ENCODE data around the gene GORASP1.

GORASP1 gene

DNA sequence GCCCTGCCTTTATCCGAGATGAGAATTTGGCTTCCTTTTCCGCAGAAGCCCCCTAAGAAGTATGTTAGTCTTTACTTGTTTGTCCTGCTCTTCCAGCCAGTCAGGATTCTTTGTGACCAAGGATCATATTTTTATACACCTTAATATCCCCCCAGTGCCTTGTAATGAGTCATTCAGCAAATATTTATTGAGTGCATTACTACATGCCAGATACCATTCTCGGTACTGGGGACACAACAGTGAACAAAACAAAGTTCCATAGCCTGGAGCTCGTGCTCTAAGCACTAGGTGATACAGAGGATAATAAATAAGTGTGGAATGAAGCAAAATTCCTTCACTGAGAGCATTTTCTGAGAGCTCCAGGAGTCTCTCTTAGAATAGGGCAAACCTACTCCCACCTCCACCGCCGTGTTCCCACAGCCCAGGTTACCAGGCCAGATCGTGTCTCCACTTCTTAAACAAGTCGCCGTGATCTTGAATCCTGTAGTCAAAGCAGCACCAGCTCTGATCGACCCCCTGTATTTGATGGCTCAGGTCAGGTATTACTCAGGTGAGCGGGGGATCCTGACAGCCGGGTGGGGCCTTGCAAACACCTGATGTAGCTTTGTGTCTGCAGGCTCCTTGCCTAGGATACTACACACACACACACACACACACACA is 18.5 kb upstream of the GORASP1 start:
- no peak for DNase-seq (ENCODE audit: low spot score)

DNA sequence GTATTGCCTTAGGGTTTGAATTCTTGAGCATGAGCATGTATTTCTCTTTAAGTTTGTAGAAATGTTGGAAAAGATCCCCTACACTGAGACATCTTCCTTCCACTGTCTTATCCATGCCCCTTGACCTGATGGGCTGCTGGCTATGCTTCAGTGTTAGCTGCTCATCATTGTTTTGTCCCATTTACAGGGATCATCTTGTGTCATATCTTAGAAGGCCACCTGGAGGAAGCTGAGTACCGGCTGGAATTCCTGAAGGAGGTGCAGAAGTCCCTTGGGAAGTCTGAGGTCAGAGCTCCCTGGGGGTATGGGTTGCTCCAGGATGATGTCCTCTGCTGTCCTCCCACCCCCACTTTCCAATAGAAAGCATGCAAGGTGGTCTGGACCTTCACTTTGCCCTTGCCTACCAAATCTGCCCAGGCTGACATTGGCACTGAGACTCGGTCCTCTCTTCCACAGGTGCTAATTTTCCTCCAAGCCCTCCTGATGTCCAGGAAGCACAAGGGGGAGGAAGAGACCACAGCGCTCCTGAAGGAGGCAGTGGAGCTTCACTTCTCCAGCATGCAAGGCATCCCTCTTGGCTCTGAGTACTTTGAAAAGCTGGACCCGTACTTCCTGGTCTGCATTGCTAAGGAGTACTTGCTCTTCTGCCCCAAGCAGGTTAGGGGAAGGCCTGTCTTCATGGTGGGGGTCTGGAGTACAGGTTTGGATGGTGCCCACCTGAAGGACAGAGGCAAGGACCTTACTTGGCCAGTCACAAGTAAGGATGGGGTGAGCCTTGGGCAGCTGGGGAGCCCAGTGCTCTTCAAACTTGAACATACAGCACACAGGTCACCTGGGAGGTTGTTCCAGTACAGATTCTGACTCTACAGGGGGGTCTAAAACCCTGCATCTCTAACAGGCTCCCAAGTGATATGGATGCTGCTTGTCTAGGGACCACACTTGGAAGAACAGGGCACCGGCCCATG is 17.7 kb upstream of the GORASP1 start:
- DNase-seq (ENCODE audit: low spot score), result no peak

DNA sequence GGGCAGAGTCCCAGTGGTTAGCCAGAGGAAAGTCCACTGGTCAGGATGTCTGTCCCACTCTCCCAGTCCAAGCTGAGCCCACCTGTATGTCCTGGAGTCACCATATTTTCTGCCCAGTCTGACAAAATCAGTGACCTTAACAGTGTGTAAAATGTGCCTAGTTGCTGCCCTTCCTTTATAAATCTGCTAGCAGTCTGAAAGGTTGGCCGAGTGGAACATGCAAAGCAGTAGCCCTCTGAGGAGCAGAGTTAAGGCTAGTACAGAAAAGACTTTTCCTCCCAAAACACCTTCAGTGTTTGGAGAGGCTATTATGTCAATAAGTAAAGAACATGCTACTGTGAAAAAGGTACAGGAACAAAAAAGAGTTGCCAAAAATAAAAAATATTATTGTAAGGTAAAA is 15.4 kb upstream of the GORASP1 start:
- DNase-seq (ENCODE audit: low spot score), result no peak

DNA sequence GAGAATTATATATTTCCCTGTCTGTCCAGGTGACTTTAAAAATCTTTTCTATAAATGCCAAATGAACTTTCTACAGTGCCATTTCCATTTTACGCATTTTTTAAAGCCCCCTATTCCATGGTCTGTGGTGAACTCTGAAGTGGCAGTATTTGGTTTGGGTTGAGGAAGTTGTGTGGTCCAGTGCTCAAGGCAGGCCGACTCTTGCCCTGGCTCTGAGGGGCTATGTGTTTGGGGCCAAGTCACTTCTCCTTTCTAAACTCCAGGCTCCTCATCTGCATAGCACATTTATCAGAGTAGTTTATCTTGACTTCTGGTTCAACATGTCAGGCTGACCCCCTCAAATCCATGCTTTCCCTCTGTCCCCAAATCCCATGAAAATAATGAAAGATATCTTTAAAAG is 14.2 kb upstream of the GORASP1 start:
- DNase-seq (ENCODE audit: low spot score), result no peak

DNA sequence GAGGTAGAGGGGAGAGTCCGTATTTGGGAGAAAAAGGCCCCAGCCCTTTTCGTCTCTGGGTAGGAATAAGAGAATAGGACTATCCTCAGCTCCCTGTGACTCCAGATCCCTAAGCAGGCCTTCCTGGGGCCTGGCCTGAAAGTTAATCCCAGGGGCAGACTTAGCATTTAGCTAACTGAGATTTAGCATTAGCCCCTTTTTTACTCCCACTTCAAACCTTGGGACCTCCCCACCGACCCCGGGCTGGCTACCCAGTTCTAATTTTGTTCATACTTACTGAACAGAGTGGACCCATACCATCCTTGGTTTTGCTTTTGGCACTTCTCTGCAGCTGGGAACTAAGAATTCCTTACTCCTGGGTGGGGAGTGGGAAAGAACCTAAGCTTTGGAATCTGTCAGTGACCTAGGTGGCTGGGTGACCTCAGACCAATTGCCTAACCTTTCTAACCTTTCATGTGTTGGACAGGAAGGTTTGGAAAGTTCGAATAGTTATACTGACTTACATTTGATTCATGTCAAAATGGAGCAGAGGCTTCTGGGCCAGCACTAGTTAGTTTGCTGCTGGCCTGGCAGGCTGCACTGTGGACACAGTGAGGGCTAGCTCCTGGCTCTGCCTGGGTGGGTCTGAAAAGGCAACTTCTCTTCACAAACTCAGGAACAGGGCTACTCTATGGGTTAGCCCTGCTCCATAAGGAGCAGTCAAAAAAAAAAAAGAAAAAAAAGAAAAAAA is 11.7 kb upstream of the GORASP1 start:
- no peak for DNase-seq (ENCODE audit: low spot score)

DNA sequence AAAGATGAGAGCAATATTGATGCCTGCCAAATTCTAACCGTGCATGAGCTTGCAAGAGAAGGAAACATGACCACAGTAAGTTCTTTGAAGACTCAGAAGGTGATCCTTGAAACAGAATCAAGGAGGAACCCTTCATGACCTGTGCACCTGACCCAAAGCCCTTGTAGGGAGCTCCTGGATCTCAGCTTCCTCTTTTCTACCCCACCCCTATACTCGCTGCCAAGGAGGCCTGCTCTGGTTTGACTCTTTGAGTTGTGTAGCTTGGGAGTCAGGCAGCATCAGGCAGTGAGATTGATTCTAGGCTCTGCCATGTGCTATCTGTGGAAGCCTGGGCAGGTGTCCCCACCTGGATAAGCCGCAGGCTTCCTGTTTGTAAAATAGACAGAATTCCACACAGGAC is 10.7 kb upstream of the GORASP1 start:
- no peak for DNase-seq (ENCODE audit: low spot score)

DNA sequence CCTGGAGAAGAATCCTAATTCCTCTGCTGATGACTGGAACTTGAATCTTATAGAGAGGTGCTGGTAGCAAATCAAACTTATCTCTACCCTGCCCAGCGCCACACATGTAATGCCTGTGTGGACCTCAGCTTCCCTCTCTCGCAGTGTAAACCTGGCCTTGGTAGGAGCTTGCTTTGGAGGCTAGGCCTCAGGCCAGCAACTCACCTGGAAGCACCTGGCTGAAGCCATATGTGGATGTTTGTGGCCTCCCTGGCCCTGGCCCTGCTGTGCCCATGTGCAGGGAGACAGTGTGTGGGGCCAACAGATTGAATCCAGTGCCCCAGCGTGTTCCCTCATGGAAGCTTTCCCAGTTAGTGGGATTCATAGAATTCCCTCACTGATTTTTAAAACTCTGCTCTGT is 8.4 kb upstream of the GORASP1 start:
- no peak for DNase-seq (ENCODE audit: low spot score)

DNA sequence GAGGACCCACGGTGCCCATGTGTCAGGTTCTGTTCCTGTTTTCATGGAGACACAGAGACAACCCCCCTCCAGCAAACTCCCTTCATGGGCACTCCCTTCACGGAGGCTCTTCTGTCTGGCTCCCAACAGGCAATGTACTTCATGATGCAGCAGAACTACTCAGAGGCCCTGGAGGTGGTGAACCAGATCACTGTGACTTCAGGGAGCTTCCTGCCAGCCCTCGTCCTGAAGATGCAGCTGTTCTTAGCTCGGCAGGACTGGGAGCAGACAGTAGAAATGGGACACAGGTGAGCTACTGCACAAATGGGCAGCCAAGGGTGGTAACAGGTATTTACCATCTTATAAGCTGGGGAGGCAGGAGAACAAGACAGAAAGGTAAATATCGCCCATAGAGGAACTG is 7.0 kb upstream of the GORASP1 start:
- no peak for DNase-seq (ENCODE audit: low spot score)

DNA sequence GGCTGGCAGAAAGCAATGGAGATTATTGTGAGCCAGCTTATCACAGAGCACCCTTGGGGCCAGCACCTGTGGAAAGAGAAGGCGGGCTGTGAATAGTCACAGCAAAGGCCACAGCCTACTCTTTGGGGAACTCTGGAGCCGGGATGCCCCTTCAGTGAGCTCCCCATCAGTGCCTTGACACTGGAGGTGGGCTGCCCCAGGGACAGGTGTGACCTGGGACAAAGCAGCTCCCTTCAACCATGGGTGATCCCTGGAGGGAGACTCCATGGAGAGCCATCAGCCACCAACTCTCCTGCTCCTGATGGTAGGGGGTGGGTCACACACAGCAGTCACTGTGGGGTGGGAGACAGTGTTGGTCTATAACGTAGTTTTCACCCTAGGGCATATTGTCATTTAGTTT is 5.9 kb upstream of the GORASP1 start:
- DNase-seq (ENCODE audit: low spot score), result no peak

DNA sequence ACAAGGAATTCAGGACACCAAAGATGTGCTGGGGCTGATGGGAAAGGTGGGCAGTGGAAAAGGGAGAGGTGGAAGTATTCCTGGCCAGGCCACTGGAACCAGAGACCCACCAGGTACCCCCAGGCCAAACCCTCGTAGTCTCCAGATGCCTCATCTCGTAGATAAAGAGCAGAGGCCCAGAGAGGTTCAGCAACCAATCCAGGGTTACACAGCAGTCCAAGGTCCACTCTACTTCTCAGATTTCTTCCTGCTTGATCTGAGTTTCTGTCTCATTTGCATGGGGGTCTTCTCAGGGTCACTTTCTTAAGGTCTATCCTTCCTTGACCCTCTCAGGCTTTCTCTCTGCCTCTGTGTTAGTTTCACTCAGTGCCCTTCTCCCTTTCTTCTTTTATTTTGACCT is 5.1 kb upstream of the GORASP1 start:
- DNase-seq (ENCODE audit: low spot score), result no peak

DNA sequence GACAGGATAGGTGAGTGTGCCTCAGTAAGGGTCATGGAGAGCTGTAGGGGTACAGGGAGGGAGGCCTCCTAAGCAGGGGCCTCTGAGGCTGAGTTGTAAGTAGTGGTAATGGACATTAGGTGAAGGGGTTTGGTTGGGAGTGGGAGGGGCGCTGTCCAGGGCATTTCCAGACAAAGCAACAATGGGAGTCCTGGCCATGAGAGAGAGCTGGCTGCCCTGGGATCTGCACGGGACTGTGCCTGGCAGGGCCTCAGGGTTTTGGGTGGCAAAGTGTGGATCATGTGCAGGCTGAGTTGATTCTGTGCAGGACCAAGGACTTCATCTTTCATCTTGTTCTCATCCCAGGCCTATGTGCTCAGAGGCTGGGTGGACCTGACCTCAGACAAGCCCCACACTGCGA is 4.7 kb upstream of the GORASP1 start:
- no peak for DNase-seq (ENCODE audit: low spot score)

DNA sequence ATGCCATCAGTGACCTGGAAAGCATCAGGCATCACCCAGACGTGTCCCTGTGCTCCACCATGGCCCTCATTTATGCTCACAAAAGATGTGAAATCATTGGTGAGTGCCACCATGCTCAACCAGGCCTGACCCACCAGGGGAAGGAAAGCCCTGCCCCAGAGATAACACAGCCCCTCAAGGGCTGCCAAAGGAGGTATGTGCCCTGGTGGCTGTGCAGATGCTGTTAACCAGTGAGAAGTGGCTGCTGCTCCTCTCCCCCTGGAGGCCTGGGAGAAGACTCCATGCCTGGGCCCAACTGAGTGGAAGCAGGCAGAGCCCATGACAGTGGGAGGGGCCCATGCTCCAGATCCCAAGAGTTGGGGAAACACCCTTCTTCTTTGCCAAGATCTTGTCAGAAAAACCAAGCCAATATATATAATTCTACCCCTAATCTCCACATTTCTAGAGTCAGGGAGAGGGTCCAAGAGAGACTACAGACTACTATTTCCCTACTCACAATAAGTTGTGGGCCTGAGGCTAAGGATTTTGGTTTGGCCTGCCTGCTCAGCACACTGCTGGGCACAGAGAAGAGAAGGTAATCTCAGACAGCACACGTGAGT is 2.7 kb upstream of the GORASP1 start:
- DNase-seq (ENCODE audit: low spot score), result no peak

DNA sequence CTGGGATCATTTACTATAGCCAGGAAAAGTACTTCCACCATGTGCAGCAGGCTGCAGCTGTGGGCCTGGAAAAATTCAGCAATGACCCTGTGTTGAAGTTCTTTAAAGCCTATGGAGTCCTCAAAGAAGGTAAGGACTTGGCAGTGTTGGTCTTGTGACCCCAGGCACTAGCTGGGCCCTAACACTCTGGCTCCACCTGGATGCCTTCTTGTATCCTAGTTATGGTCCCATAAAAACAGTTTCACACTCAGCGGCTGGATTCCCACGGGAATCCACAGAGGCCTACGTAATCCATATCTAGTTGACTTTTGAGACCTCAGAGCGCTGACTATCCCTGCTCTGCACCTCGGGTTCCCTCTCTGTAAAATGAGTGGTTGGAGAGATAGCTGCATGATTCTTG is 1.7 kb upstream of the GORASP1 start:
- no peak for DNase-seq (ENCODE audit: low spot score)

DNA sequence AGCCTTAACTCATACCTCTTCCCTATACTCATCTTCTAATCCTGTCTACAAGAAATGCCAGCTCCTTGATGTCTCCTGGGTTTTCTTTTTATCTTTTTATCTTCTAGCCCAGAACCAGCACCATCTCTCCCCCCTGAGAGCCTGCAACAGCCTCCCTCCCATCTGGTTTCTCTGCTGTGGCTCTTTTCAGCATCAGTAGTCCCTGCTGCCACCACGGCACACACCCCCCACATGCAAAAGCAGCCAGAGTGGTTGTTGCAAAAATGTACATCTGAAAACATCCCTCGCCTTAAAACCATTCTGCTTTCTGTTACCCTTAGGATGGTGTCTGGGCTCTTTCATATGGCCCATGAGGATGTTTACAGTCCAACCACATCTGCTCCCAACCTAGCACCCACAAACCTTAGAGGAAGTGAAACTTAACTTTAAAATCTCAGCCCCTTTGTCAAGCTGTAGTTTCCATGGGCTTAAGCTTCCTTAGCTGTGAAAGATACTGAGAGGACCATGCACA is 828 bp upstream of the GORASP1 start:
- no peak for DNase-seq (ENCODE audit: low spot score)

DNA sequence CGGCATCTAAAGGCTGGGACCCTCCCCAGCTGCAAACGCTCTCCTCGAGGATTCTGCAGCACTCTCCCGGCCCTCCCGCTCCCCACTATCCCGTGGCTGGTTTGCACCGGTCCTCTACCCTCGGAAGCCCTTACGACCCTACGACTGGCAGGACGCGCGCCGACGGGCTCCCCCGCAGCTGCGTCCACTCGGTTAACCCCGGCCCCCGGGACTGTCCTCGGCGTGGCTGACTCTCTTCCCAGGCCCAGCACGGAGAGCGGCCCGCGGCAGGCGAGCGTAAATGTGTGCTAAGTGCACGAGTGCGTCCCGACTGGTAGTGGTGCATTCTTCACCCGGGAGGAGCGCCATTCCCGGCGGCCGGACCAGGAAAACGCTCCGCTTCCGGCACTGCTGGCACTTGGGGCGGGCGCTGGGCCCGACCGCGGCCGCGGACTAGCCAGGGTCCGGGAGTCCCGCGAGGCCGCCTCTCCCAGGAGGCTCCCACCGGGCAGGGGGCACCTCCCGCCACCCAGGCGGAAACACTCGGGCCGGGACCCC is 508 bp downstream of the GORASP1 start:
- DNase-seq (ENCODE audit: low spot score), result peak; percentile 73

DNA sequence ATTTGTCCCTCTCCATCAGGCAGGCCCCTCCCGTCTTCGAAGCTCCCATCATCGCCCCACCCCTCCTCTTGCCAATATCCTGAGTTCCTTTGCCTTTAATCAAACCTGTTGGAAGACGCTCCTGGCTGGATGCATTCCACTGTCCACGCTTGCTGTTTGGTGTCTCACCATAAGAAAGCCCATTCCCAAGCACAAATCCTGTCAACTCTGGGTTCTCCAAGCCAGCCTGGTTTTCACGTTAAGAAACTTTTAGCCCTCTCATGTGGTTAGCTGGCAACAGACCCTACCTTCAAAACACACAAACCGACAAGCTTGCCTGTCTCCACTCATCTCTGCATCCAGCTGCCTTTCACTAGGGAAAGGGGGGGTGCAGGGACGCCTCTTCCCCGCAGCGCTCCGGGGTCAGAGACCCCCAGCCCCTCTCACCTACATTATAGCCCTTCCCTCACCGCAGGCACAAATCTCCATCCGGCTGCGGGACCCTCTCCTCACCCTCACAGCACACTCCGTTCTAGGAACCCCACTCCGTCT is 1.1 kb downstream of the GORASP1 start:
- peak; percentile 35 for DNase-seq (ENCODE audit: low spot score)

DNA sequence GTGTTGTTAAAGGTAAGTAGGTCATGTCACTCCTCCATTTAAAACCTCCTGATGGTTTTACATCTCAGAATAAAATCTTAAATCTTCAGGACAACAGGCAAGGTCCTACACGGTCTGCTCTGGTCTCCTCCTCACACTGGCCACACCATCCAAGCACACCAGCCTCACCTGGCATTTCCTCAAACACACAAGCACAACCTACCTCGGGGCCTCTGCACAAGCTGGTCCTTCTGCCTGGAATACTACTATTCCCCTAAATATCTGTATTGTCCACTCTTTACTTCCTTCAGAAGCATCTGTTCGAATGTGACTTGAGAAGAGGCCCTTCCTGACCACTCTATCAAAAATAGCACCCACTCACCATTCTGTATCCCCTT is 1.8 kb downstream of the GORASP1 start:
- DNase-seq (ENCODE audit: low spot score), result no peak

DNA sequence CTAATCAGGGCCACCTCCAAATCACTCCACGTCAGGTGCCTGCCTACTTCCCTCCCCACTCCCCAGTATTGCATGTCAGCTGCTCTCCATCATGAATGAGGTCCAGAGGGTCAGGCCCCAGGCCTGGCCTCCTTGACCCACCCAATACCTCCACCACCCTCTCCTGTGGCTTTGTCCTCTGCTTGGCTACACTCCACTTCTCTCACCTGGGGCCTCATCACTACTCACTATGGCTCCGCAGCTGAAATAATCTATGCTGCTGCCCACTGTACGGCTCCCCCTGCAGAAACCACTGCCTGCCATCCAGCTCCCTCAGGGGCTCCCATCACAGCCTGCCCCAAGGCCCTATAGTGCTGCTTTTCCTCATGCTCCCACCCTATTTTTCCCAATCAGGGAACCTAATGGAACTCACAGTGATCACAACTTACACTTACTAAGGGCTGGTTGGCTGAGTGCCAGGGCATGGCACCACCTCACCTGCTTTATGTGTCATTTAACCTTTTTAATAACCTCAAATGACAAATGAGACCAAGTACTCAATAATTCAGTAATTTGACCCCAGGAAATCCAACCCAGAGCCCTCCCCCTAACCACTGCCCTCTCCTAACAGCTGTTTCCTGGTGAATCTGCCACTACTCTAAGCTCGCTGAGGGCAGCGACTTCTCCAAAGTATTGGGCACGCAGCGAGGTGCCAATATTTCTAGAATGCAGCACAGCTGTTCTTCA is 2.3 kb downstream of the GORASP1 start:
- DNase-seq (ENCODE audit: low spot score), result no peak

DNA sequence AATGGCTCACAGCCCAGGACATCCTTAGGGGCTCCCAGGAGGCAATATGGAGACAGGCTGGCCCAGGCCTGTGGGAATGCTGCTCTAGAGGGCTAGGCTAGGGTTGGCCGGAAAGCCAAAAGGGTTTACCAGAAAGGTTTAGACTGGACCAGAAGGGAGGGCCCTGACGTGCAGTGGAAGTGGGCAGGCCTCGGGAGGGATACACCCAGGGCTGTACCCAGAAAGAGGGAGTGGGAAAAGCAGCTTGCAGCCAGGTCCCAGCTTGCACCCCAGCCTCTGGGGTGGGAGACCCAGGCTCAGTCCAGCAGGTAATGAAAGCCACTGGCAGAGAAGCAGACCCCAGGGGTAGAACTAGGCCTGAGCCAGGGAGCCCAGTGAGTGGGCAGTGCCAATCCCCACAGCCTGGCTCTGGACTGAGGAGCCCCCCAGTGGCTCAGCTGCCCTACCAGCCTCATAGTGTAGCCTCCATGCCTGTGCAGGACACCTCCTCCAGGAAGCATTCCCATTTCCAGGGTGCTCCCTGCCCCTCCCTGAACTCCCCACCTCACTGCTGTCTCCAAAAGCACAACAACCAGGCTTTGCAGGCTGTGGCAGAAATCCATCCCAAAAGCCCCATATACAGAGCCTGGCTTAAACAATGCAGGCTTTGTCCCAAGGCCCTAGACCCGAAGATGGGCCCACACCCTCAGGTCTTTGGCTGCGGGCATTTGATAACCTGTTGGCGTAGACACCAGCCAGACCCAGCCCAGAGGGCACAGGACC is 3.5 kb downstream of the GORASP1 start:
- DNase-seq (ENCODE audit: low spot score), result peak; percentile 65

DNA sequence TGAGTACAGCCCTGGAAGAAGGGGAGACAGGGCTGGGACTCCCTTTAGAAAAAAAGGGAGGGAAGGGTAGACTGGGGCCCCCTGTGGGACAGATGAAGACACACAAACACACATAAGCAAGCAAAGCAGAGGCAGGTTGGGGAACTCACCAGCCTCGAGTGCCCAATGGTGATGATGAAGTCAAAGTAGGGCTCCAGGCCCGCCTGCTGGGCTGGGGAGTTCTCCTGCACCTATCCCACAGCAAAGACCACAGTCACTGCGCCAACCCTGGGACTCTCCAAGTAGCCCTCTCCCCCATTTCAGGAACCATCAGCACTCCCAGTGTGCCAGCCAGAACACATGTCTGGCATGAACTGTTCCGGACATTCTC is 4.1 kb downstream of the GORASP1 start:
- DNase-seq (ENCODE audit: low spot score), result no peak
